NCI-H226 (cell line): ENCODE results near the gene KRTAP13-1.
A peak's percentile ranks its signal among the peaks of the same experiment; 100 is the strongest.

Experiments
- DNase-seq: peaks from one replicate; pipeline ENCODE4 v3.0.0-alpha.2; 2015

KRTAP13-1 gene, protein sequence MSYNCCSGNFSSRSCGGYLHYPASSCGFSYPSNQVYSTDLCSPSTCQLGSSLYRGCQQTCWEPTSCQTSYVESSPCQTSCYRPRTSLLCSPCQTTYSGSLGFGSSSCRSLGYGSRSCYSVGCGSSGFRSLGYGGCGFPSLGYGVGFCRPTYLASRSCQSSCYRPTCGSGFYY

DNA sequence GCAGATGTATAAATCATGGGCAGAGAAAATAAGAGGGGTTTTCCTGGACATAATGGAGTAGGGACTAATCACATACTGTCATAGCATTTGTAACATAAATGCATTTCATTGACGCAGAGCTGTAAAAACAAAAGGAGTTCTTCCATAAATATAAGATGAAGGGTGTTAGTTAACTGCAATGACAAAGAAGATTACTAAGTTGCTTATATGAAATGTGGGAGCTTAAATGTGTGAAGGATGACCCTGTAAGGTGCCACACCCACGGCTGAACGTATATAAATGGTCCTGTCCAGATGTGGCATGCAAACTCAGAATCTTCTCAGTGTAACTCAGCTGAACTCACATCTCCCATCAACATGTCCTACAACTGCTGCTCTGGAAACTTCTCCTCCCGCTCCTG is at the start of gene KRTAP13-1:
Gene KRTAP13-1 (plus strand): TSS at position 301 of the 400 bp plus-strand sequence. CDS start 56 bp downstream, at position 357.
- DNase-seq: no peak

DNA sequence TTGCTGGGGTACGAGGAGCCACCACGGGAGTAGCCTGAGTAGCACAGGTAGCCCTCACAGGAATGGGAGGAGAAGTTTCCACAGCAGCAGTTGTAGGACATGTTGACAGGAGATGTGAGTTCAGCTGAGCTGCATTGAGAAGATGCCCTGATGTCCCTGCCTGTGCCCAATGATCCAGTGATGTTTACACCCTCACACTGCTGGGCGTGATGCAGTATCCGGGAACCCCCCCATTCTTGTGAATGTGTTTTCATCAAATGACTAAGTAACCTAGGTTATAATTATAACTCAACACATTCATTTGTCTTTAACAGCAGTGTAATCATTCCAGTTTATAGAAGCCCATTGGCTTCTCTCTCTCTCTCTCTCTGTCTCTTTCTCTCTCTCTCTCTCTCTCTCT is 47.3 kb upstream of the KRTAP13-1 start, which contains the start of gene KRTAP23-1:
Gene KRTAP23-1 (minus strand): TSS at position 101 of the 400 bp plus-strand sequence. CDS start 0 bp downstream, at position 101.
- no peak for DNase-seq

DNA sequence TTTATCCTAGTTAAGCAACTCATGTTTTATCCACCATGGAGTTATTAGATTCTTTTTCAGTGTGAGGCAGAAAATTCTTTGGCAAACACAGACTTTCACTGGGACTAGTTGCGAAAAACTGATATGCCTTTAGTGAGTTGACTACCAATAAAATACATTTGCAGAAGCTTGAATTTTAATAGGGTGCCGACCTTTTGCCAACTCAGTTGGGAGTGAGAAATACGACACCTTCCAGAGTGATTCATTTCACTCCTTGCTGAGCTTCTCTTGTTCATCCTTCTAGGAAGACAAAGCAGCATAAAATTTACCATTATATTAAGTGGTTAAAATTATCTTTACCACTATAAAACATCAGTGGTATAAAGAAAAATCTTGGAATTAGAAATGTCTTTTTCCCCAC is 46.3 kb upstream of the KRTAP13-1 start:
- peak; percentile 10 for DNase-seq

DNA sequence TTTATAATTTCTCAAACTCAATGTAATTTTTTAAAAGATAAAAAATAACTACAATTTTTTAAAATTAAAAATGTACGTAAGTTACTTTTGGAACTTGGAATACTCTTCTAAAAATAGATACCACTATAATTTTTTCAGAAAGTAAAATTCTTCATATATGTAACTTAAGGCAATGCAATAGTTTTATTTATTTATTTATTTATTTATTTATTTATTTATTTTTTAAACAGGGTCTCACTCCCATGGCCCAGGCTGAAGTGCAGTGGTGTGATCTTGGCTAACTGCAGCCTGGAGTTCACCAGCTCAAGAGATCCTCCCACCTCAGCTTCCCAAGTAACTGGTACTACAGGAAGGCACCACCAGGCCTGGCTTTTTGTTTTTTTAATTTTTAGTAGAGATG is 44.3 kb upstream of the KRTAP13-1 start:
- DNase-seq: no peak

DNA sequence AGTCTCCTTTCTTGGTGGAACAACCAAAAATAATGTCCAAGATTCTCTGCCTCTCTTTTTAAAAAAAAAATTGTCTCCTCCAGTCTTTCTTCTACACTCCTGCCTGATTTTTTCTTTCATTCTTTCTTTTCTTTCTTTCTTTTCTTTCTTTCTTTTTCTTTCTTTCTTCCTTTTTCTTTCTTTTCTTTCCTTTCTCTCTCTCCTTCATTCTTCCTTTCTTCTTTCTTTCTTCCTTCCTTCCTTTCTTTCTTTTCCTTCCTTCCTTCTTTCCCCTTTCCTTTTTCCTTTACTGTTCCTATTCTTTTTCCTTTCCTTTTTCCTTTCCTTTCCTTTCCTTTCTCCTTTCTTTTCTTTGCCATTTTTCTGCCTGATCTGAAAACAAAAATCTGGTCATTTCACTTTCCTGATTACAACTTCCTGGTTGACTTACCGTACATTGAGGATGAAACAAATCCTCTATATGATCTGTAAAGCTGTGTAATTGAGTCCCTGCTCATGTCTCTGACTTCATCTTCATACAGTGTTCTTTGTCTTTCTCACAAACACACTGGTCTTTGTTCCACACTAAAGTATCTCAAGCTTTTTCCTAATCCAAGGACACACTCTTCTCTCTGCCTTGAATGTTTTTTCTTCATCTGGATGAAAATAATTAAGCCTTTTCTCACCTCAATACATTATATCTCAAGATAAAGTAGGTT is 41.4 kb upstream of the KRTAP13-1 start:
- DNase-seq: no peak

DNA sequence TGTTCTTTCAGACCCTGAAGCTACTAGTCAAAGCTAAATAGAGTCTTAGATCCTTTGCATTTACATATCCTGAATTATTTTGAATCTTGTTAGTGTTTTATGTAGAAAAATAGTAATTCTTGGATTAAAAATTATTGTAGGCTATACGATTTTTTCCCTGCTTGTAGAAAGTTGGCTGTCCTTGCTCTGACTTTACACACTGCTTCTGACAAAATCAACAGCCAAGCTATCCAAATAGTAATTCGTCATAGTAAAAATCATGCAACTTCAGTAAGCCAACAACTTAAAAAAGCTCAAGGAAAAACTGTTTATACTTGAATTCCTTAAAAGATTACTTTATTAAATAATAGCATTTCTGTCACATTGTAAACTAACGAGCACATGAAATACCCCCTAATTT is 39.9 kb upstream of the KRTAP13-1 start:
- no peak for DNase-seq

DNA sequence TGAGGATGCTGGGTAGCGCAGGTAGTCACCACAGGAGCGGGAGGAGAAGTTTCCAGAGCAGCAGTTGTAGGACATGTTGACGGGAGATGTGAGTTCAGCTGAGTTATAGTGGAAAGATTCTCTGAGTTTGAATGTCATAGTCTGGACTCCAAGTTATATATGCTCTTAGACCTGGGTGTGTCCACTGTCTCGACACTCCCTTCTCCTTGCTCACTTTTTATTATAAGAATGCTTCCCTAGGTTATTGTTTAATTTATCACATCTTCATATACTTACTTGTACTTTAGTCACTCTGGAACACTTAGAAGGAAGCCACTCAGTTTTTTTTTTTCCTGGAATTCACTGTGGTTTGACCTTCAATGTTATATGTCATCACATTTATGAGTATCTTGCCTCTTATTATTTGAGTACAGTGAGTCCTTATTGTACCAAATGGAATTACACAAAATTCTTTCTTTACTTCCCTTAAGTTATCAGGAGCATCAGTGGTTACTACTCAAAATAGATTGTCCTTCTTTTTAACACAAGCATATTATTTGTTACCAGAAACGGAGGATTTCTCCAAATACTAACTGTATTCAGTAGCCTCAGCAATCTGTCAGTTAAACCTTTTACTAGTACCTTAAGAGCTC is 23.6 kb upstream of the KRTAP13-1 start, which contains the start of gene KRTAP13-2:
Gene KRTAP13-2 (minus strand): TSS at position 133 of the 632 bp plus-strand sequence. CDS start 58 bp downstream, at position 75.
- no peak for DNase-seq

DNA sequence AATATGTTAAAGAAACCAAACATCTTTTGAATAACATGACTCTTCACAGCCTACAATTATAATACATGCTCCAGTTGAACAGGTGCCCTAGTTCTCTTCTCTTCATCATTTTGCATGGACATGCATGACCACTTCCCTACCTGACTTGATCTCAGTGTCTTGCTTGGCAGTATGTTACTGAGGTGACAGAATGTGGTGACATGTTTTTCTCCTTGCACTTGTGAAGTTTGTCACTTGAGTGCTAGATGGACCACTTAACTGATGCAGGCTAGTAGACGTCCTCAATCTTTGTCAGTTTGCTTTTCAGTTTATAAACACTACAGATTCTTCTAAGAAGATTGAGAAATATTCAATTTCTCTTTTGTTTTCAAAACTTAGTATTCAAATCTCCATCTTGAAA is 13.6 kb upstream of the KRTAP13-1 start:
- DNase-seq: no peak

DNA sequence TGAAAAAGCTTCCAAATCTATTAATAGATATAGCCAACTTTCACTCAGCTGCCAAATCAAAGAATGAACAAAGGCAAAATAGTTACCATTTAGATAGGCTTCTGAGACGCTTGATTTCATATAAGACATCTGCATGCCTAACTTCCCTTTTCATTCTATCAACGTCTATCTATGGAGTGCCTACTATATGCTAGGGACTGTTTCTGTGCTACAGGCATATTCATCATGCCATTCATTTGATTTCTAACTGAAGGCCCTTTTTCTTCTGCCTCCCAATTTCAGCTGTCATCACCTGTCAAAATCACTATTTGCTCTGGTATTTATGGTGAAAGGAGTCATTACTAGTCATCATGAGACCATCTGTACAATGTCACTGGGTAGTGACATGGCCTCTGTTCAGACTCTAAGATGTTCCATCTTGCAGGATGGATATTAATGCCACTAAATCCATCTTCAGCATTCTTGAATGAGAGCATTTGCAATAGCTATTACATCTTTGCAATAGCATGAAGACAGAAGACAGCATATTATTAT is 4.3 kb upstream of the KRTAP13-1 start:
- no peak for DNase-seq

DNA sequence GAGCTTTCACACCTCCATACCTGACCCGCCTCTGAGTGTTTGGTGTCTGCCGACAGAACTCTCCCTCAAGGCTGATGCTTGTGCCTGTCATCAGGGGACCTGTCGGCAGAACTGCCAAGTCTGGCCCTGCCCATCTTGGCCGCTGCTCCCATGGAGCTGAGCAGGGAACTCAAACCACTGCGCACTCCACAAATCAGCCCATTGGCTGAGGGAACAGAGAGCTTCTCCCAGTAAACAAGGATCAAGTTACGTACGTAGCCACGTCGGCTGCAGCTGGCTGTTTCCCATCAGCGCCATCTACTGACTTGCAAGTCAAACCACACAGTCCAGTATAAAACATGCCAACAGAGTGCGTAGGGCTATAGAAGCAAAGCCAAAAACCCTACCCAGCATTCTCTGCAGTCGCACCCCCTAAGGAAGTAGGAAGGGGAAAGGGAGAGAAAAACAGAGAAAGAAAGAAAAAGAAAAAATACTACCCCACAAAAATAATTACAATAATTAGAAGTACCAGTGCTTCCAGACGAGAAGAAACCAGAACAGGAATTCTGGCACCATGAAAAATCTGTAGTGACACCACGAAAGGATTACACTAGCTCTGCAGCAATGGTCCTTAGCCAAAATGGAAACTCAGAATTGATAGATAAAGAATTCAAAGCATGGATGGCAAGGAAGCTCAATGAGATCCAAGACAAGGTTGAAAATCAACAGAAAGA is 13.1 kb downstream of the KRTAP13-1 start:
- DNase-seq: peak; percentile 75

DNA sequence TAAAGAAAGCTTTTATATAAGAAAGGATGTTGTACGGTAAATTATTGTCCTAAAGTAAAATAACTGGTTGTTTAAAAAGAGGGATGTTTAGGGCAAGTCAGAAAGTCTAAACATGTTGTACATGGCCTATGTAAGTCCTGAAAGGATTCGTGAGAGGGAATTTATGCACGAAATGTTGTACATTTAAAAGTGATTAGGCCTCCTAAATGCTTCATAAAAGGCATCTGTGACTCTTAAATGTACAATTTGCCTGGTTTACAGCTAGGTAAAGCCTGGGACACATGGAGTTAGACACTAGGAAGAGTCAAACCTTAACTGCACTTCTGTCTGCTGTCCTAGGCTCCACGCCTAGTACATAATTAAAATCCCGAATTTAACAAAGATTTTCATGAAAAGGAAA is 20.2 kb downstream of the KRTAP13-1 start:
- no peak for DNase-seq

DNA sequence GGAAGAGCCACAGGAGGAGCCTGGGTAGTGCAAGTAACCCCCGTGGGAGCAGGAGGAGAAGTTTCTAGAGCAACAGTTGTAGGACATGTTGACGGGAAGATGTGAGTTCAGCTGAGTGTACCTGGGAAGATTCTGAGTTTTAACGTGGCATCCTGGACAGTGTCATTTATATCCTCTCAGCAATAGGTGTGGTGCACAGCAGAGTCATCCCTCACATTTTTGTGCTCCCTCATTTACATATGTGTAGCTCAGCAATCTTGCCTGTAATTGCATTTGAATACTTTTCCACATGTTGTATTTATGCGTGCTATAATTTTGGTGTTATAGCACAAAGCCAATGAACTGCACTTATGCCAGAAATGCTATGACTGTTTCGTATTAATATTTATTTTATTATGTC is 30.0 kb downstream of the KRTAP13-1 start, which contains the start of gene KRTAP13-3:
Gene KRTAP13-3 (minus strand): TSS at position 101 of the 400 bp plus-strand sequence. CDS start 14 bp downstream, at position 87.
- no peak for DNase-seq

DNA sequence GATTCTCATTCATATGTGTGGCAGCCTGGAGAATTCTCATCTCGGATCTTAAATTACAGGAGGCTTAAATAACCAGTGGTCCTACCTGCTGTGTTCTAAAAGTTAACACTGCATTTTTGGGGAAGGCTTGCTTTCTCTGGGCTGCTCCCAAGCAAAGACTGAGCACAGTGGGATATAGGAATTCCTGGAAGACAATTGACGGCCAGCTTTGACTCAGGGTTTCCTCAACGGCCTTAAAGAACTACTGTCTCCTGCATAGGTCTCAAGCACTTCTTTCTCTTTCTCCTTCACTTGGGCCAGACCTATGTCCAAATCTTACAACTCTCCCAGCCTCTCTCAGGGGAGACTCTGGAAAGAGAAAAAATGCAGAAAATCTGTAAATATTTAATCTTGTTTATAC is 30.9 kb downstream of the KRTAP13-1 start:
- DNase-seq: no peak

DNA sequence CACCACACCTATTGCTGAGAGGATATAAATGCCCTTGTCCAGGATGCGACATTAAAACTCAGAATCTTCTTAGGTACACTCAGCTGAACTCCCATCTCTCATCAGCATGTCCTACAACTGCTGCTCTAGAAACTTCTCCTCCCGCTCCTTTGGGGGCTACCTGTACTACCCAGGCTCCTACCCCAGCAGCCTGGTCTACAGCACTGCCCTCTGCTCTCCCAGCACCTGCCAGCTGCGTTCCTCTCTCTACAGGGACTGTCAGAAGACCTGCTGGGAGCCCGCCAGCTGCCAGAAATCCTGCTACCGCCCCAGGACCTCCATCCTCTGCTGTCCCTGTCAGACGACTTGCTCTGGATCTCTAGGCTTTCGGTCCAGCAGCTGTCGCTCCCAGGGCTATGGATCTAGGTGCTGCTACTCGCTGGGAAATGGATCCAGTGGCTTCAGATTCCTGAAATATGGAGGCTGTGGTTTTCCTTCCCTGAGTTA is 34.4 kb downstream of the KRTAP13-1 start, which contains the start of gene KRTAP13-4:
Gene KRTAP13-4 (plus strand): TSS at position 51 of the 486 bp plus-strand sequence. CDS start 56 bp downstream, at position 107.
- DNase-seq: no peak

DNA sequence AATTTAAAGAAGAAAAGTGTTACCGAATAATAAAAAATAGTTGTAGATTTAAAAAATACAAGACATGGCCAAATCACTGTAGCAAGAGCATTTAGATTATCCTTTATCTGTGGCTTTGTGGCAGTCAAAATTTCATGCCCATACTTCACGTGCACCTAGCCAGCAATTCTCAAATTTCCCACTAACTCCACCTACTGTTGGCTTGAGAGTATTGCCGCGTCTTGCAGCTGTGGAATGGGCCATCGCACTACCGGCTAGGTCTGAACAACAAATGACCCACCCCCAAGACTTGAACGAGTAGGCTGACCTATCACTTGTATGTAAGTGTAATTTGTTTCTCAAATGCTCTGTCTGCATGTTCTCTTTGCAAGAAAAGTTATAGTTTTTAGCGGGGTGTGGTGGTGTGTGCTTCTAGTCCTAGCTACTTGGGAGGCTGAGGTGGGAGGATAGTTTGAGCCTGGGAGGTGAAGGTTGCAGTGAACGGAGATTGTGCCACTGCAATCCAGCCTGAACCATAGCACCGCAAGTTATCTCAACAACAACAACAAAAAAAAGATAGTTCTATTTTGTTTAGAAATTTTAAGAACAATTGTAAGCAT is 38.3 kb downstream of the KRTAP13-1 start:
- peak; percentile 21 for DNase-seq

DNA sequence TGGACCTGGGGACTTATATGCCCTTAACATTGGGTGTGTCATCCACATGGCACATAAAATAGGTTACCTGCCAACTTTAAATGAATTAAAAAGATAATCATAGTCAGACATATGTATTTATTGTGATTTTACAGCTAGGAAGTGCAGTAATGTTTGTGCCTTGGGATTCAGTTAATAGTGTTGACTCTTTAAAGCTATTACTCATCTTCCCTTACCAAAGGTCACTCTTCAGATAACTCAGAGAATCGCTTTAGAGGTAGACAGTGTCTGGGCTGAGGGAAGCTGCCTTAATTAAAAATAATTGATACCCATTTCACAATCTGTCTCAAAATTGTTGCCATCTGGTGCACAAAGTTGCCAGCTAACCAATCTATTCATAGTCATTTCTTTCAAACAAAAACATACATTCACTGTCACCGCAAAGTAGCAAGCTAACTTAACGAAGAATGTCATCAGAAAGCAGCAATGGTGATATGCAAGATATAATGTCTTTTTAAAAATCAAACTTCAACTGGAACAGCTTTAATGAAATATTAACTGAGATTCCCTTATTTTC is 41.3 kb downstream of the KRTAP13-1 start:
- no peak for DNase-seq

DNA sequence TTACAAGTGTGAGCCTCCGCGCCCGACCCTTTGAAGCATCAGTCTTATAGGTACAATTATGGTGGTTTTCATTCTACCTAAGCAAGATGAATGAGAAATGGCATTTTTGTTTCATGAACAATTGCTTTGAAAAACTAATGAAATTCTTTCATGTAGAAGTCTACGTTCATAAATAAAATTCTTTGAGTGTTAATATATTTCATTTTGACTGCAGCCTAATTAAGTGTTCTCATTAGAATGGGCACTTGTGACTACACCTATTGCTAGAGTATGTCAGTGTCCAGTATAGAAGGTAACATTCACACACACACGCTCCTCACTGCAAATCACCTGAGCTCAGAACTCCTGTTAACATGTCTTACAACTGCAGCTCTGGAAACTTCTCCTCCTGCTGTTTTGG is 44.1 kb downstream of the KRTAP13-1 start, which contains the start of gene KRTAP15-1:
Gene KRTAP15-1 (plus strand): TSS at position 301 of the 400 bp plus-strand sequence. CDS start 53 bp downstream, at position 354.
- no peak for DNase-seq

DNA sequence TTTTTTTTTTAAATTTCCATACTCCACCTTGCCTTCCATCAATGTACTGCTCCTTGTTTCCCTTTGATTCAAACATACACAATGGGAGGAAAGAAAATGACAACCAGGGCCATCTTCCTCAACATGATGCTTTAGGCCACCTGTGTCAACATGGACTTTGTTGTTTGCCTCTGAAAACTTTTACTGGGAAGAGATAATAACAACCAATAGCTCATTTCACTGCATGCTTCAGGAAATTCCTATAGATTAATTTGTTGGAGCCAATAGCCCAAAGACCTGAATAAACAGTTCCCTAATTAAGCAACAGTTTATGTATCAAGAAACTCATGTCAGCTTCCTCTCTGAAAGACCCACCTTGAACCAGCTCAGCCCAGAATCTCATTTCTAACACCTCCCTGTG is 47.4 kb downstream of the KRTAP13-1 start:
- DNase-seq: no peak

DNA sequence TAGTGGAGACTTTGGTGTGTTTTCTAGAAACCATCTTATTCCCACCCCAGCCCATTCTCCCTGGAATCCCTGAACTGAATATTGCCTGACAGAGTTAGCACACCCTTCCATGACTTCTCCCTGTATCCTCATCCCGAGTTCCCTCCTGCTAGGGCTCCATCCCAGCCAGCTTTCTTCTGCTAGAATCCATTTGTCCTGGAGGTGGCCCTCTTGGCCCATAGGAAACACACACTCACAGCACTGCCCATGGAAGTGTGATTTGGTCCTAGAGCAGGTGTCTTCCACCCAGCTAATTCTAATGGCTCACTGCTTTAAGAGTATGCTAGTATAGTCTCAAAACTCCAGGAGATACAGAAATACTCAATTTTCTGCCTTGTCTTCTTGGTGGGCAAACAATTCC is 48.4 kb downstream of the KRTAP13-1 start:
- no peak for DNase-seq
